ENCODE measurements around the gene FRMD3.

The FRMD3 gene

GRCh38 chr9:83424831-83425230 lies 113.4 kb downstream of the FRMD3 start:
- H3K36me3 ChIP-seq, result no peaks in the 10 kb centered on the region
- no peak overlapping the region for H3K4me3 ChIP-seq (ENCODE audit: low read depth in 1 of 2, low read length in 1 of 2)
- H3K27ac ChIP-seq, result no peak overlapping the region
- H3K9me3 ChIP-seq, result no peaks in the 10 kb centered on the region
- H3K4me1 ChIP-seq (ENCODE audit: control insufficient read depth in 1 of 2, insufficient read depth in 1 of 2, low read depth in 1 of 2, low read length in 1 of 2), result peaks cover 12 to 13% of the 10 kb centered on the region in 2 experiments
- no peak for TF ChIP-seq CTCF (IDR thresholded peaks at IDR 0.05)
- H3K27me3 ChIP-seq, result no peaks in the 10 kb centered on the region

GRCh38 chr9:83423815-83424707 lies 114.1 kb downstream of the FRMD3 start:
- H3K27ac ChIP-seq, result no peak overlapping the region
- H3K27me3 ChIP-seq, result no peaks in the 10 kb centered on the region
- TF ChIP-seq CTCF (IDR thresholded peaks at IDR 0.05), result no peak
- no peaks in the 10 kb centered on the region for H3K36me3 ChIP-seq
- peaks cover 12 to 13% of the 10 kb centered on the region in 2 experiments for H3K4me1 ChIP-seq (ENCODE audit: control insufficient read depth in 1 of 2, insufficient read depth in 1 of 2, low read depth in 1 of 2, low read length in 1 of 2)
- no peaks in the 10 kb centered on the region for H3K9me3 ChIP-seq
- no peak overlapping the region for H3K4me3 ChIP-seq (ENCODE audit: low read depth in 1 of 2, low read length in 1 of 2)

- Histone ChIP-seq H3K4me3 (ENCODE audit: low read depth in 1 of 2, low read length in 1 of 2) (no peak overlapping the region), H3K36me3 (no peaks in the 10 kb centered on the region), H3K4me1 (ENCODE audit: control insufficient read depth in 1 of 2, insufficient read depth in 1 of 2, low read depth in 1 of 2, low read length in 1 of 2) (peaks cover 12 to 13% of the 10 kb centered on the region in 2 experiments), H3K9me3 (no peaks in the 10 kb centered on the region), H3K27me3 (no peaks in the 10 kb centered on the region), H3K27ac (no peak overlapping the region)
- no peak for TF ChIP-seq CTCF (IDR thresholded peaks at IDR 0.05)
Observed at GRCh38 chr9:83422527-83422926, 115.7 kb downstream of the FRMD3 start.

GRCh38 chr9:83420486-83420885 lies 117.7 kb downstream of the FRMD3 start:
- no peaks in the 10 kb centered on the region for H3K36me3 ChIP-seq
- H3K4me1 ChIP-seq (ENCODE audit: control insufficient read depth in 1 of 2, insufficient read depth in 1 of 2, low read depth in 1 of 2, low read length in 1 of 2), result no peaks in the 10 kb centered on the region
- no peak overlapping the region for H3K27ac ChIP-seq
- H3K27me3 ChIP-seq, result no peaks in the 10 kb centered on the region
- TF ChIP-seq CTCF (IDR thresholded peaks at IDR 0.05), result no peak
- H3K4me3 ChIP-seq (ENCODE audit: low read depth in 1 of 2, low read length in 1 of 2), result no peak overlapping the region
- no peaks in the 10 kb centered on the region for H3K9me3 ChIP-seq

- no peaks in the 10 kb centered on the region for H3K9me3 ChIP-seq
- no peaks in the 10 kb centered on the region for H3K27me3 ChIP-seq
- H3K4me1 ChIP-seq (ENCODE audit: control insufficient read depth in 1 of 2, insufficient read depth in 1 of 2, low read depth in 1 of 2, low read length in 1 of 2), result no peaks in the 10 kb centered on the region
- H3K36me3 ChIP-seq, result no peaks in the 10 kb centered on the region
- no peak overlapping the region for H3K27ac ChIP-seq
- H3K4me3 ChIP-seq (ENCODE audit: low read depth in 1 of 2, low read length in 1 of 2), result no peak overlapping the region
- TF ChIP-seq CTCF (IDR thresholded peaks at IDR 0.05), result no peak
Observed at GRCh38 chr9:83419961-83420360, 118.2 kb downstream of the FRMD3 start.

Measured in neutrophil (primary cell).